ENCODE results near the gene ANO4.

Gene ANO4

GRCh38 chr12:100801320-100801719 lies 6.7 kb downstream of the ANO4 start:
- no peaks in the 10 kb centered on the region for H3K36me3 ChIP-seq
- TF ChIP-seq, protein P1, sequence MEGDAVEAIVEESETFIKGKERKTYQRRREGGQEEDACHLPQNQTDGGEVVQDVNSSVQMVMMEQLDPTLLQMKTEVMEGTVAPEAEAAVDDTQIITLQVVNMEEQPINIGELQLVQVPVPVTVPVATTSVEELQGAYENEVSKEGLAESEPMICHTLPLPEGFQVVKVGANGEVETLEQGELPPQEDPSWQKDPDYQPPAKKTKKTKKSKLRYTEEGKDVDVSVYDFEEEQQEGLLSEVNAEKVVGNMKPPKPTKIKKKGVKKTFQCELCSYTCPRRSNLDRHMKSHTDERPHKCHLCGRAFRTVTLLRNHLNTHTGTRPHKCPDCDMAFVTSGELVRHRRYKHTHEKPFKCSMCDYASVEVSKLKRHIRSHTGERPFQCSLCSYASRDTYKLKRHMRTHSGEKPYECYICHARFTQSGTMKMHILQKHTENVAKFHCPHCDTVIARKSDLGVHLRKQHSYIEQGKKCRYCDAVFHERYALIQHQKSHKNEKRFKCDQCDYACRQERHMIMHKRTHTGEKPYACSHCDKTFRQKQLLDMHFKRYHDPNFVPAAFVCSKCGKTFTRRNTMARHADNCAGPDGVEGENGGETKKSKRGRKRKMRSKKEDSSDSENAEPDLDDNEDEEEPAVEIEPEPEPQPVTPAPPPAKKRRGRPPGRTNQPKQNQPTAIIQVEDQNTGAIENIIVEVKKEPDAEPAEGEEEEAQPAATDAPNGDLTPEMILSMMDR (IDR thresholded peaks at IDR 0.05), result no peak
- H3K27ac ChIP-seq, result no peak overlapping the region
- H3K27me3 ChIP-seq, result peaks cover 3% of the 10 kb centered on the region
- no peak overlapping the region for H3K4me3 ChIP-seq (ENCODE audit: low read depth in 1 of 2, low read length in 1 of 2)
- H3K4me1 ChIP-seq (ENCODE audit: control insufficient read depth in 1 of 2, insufficient read depth in 1 of 2, low read depth in 1 of 2, low read length in 1 of 2), result no peaks in the 10 kb centered on the region
- no peaks in the 10 kb centered on the region for H3K9me3 ChIP-seq

DNA sequence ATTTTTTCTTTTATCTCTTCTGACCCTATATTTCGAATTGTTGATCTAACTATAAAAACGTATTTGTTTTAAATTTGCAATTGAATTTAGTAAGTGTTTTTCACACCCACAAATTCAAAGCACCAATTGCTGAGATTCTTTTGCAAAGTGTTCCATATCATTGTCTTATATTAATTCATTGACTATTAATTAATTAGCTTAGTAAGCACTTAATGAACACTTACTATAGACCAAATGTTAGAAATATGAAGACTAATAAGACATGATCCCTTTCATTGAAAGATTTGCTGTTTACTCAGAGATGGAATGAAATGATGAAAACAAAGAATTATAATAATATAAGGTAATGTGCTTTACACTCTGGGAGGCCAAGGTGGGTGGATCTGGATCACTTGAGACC lies 14.2 kb downstream of the ANO4 start:
- Histone ChIP-seq H3K4me1 (ENCODE audit: control insufficient read depth in 1 of 2, insufficient read depth in 1 of 2, low read depth in 1 of 2, low read length in 1 of 2) (no peaks in the 10 kb centered on the region), H3K9me3 (no peaks in the 10 kb centered on the region), H3K36me3 (no peaks in the 10 kb centered on the region), H3K27ac (no peak overlapping the region), H3K4me3 (ENCODE audit: low read depth in 1 of 2, low read length in 1 of 2) (no peak overlapping the region), H3K27me3 (no peaks in the 10 kb centered on the region)
- TF ChIP-seq, protein P1 (IDR thresholded peaks at IDR 0.05), result no peak

GRCh38 chr12:100820314-100820713 lies 25.7 kb downstream of the ANO4 start:
- Histone ChIP-seq H3K4me3 (ENCODE audit: low read depth in 1 of 2, low read length in 1 of 2) (no peak overlapping the region), H3K4me1 (ENCODE audit: control insufficient read depth in 1 of 2, insufficient read depth in 1 of 2, low read depth in 1 of 2, low read length in 1 of 2) (no peaks in the 10 kb centered on the region), H3K27ac (no peak overlapping the region), H3K36me3 (no peaks in the 10 kb centered on the region), H3K9me3 (no peaks in the 10 kb centered on the region), H3K27me3 (no peaks in the 10 kb centered on the region)
- TF ChIP-seq, protein P1 (IDR thresholded peaks at IDR 0.05), result no peak

GRCh38 chr12:100823963-100824362 lies 29.4 kb downstream of the ANO4 start:
- TF ChIP-seq, protein P1 (IDR thresholded peaks at IDR 0.05), result no peak
- H3K4me3 ChIP-seq (ENCODE audit: low read depth in 1 of 2, low read length in 1 of 2), result no peak overlapping the region
- H3K27ac ChIP-seq, result no peak overlapping the region
- no peaks in the 10 kb centered on the region for H3K4me1 ChIP-seq (ENCODE audit: control insufficient read depth in 1 of 2, insufficient read depth in 1 of 2, low read depth in 1 of 2, low read length in 1 of 2)
- no peaks in the 10 kb centered on the region for H3K27me3 ChIP-seq
- no peaks in the 10 kb centered on the region for H3K9me3 ChIP-seq
- H3K36me3 ChIP-seq, result no peaks in the 10 kb centered on the region

GRCh38 chr12:100824476-100824875 lies 29.9 kb downstream of the ANO4 start:
- Histone ChIP-seq H3K4me3 (ENCODE audit: low read depth in 1 of 2, low read length in 1 of 2) (no peak overlapping the region), H3K27ac (no peak overlapping the region), H3K4me1 (ENCODE audit: control insufficient read depth in 1 of 2, insufficient read depth in 1 of 2, low read depth in 1 of 2, low read length in 1 of 2) (no peaks in the 10 kb centered on the region), H3K27me3 (no peaks in the 10 kb centered on the region), H3K36me3 (no peaks in the 10 kb centered on the region), H3K9me3 (no peaks in the 10 kb centered on the region)
- TF ChIP-seq, protein P1 (IDR thresholded peaks at IDR 0.05), result no peak

DNA sequence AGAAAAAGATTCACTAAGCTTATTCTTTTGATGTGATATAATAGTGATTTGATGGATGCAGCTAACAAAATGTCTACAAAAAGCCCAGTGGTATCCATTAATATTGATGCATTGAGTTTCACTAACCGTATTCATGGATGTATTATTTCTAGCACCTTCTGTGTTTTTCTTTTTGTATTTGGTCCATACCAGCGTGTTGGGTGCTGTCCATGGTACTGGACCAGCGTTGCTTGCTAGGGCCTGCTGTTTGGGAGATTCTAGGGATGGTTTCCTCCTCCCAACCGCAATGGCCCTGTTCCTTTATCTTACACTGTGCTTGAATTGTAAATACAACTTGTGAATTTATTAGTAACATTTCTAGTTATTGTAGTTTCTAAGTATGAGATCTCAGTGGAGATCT lies 31.7 kb downstream of the ANO4 start:
- TF ChIP-seq, protein P1 (IDR thresholded peaks at IDR 0.05), result no peak
- Histone ChIP-seq H3K4me3 (ENCODE audit: low read depth in 1 of 2, low read length in 1 of 2) (no peak overlapping the region), H3K27ac (no peak overlapping the region), H3K4me1 (ENCODE audit: control insufficient read depth in 1 of 2, insufficient read depth in 1 of 2, low read depth in 1 of 2, low read length in 1 of 2) (no peaks in the 10 kb centered on the region), H3K9me3 (no peaks in the 10 kb centered on the region), H3K36me3 (no peaks in the 10 kb centered on the region), H3K27me3 (no peaks in the 10 kb centered on the region)
